ENCODE results near the gene EXOSC1. TPM values are rescaled to one million over a fixed set of nuclear protein-coding genes. Genes with fewer than 3 reads are reported as not detected.
"Not testable (repeated sequence)": the region's sequence is repeated elsewhere in the genome, so short reads cannot be mapped to it uniquely, and the experiment has no call there.

The EXOSC1 gene
- polyA plus RNA-seq, 1 donor from 2014 or later: 33.5 TPM

DNA sequence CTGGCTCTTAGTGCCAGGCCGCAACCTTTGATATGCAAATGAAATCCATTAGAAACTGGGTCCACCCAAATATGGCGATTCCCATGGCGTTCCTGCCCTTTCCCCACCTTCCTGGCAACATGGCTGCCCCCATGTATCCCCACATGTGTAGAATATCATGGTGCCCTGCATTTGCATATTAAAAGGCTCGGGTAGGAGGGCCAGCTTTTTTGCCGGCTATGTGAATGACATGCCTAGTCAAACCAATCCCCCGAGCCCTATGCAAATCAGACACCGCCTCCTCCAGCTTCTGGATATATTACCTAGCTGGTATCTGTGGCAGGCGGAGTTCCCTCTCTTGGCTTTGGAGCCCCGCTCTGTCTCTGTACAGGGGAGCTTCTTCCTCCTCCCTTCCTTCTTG is 34.1 kb upstream of the EXOSC1 start:
- no peaks in the 10 kb centered on the region for H3K9me3 ChIP-seq (ENCODE audit: low read length)
- H3K9me2 ChIP-seq (ENCODE audit: insufficient read depth, low read length): no peaks in the 10 kb centered on the region
- no peaks in the 10 kb centered on the region for H3K79me2 ChIP-seq (replicated peaks; ENCODE audit: insufficient read depth, low read length)
- no peaks in the 10 kb centered on the region for H3F3A ChIP-seq (ENCODE audit: insufficient read depth, low read length, poor library complexity, severe bottlenecking)
- H3K36me3 ChIP-seq (ENCODE audit: insufficient read depth, low read length): peaks cover 16% of the 10 kb centered on the region
- no peak overlapping the region for H3K9ac ChIP-seq (ENCODE audit: low read length)
- H3K27me3 ChIP-seq (ENCODE audit: insufficient read depth, low read depth, low read length): no peaks in the 10 kb centered on the region
- no peak overlapping the region for H3K27ac ChIP-seq (ENCODE audit: low read length)
- TF ChIP-seq, protein P1, sequence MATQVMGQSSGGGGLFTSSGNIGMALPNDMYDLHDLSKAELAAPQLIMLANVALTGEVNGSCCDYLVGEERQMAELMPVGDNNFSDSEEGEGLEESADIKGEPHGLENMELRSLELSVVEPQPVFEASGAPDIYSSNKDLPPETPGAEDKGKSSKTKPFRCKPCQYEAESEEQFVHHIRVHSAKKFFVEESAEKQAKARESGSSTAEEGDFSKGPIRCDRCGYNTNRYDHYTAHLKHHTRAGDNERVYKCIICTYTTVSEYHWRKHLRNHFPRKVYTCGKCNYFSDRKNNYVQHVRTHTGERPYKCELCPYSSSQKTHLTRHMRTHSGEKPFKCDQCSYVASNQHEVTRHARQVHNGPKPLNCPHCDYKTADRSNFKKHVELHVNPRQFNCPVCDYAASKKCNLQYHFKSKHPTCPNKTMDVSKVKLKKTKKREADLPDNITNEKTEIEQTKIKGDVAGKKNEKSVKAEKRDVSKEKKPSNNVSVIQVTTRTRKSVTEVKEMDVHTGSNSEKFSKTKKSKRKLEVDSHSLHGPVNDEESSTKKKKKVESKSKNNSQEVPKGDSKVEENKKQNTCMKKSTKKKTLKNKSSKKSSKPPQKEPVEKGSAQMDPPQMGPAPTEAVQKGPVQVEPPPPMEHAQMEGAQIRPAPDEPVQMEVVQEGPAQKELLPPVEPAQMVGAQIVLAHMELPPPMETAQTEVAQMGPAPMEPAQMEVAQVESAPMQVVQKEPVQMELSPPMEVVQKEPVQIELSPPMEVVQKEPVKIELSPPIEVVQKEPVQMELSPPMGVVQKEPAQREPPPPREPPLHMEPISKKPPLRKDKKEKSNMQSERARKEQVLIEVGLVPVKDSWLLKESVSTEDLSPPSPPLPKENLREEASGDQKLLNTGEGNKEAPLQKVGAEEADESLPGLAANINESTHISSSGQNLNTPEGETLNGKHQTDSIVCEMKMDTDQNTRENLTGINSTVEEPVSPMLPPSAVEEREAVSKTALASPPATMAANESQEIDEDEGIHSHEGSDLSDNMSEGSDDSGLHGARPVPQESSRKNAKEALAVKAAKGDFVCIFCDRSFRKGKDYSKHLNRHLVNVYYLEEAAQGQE (IDR thresholded peaks at IDR 0.05; ENCODE audit: borderline replicate concordance): no peak
- TF ChIP-seq EP300 (conservative IDR thresholded peaks at IDR 0.05; ENCODE audit: poor library complexity, severe bottlenecking) (no peak), MXI1 (conservative IDR thresholded peaks at IDR 0.05; ENCODE audit: poor library complexity, severe bottlenecking) (no peak), SMC3 (conservative IDR thresholded peaks at IDR 0.05; ENCODE audit: poor library complexity) (no peak), POLR2AphosphoS5 (IDR thresholded peaks at IDR 0.05) (no peak), TAF1 (IDR thresholded peaks at IDR 0.05; ENCODE audit: low read depth) (no peak), RAD21 (conservative IDR thresholded peaks at IDR 0.05) (no peak), EZH2 (IDR thresholded peaks at IDR 0.05; ENCODE audit: borderline replicate concordance, insufficient read depth, low read length, poor library complexity, severe bottlenecking) (no peak)
- TF ChIP-seq, protein P2, sequence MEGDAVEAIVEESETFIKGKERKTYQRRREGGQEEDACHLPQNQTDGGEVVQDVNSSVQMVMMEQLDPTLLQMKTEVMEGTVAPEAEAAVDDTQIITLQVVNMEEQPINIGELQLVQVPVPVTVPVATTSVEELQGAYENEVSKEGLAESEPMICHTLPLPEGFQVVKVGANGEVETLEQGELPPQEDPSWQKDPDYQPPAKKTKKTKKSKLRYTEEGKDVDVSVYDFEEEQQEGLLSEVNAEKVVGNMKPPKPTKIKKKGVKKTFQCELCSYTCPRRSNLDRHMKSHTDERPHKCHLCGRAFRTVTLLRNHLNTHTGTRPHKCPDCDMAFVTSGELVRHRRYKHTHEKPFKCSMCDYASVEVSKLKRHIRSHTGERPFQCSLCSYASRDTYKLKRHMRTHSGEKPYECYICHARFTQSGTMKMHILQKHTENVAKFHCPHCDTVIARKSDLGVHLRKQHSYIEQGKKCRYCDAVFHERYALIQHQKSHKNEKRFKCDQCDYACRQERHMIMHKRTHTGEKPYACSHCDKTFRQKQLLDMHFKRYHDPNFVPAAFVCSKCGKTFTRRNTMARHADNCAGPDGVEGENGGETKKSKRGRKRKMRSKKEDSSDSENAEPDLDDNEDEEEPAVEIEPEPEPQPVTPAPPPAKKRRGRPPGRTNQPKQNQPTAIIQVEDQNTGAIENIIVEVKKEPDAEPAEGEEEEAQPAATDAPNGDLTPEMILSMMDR (IDR thresholded peaks at IDR 0.05; ENCODE audit: poor library complexity, severe bottlenecking): no peak
- H3K4me3 ChIP-seq (ENCODE audit: low read length): no peak overlapping the region
- no peak overlapping the region for H2AFZ ChIP-seq (ENCODE audit: low read depth, low read length)
- no peak overlapping the region for H3K4me2 ChIP-seq (ENCODE audit: low read length)
- no peaks in the 10 kb centered on the region for H4K20me1 ChIP-seq (ENCODE audit: insufficient read depth)

DNA sequence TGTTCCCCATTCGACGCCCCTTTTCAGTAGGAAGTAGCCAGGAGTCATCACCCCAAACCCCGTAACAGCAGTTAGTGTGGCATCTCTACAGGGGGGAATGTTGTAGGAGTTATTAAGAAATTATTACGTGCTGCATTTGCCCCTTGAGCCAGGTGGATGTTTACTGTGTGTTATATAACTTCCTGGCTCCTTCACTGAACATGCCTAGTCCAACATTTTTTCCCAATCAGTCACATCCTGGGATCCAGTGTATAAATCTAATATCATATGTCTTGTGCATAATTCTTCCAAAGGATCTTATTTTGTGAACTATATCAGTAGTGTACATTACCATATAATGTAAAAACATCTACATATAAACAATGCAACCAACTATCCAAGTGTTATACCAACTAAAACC is 33.6 kb upstream of the EXOSC1 start:
- H3K4me2 ChIP-seq (ENCODE audit: low read length); H3K27me3 ChIP-seq (ENCODE audit: insufficient read depth, low read depth, low read length); H3K4me3 ChIP-seq (ENCODE audit: low read length); H3F3A ChIP-seq (ENCODE audit: insufficient read depth, low read length, poor library complexity, severe bottlenecking); H3K9ac ChIP-seq (ENCODE audit: low read length); H3K9me3 ChIP-seq (ENCODE audit: low read length); H4K20me1 ChIP-seq (ENCODE audit: insufficient read depth); H3K27ac ChIP-seq (ENCODE audit: low read length); H3K9me2 ChIP-seq (ENCODE audit: insufficient read depth, low read length); H3K79me2 ChIP-seq (replicated peaks; ENCODE audit: insufficient read depth, low read length); H2AFZ ChIP-seq (ENCODE audit: low read depth, low read length): not testable (repeated sequence)
- peaks cover 21% of the 10 kb centered on the region for H3K36me3 ChIP-seq (ENCODE audit: insufficient read depth, low read length)
